Stimulated activated CD4-positive, alpha-beta T cell treated with anti-CD3 and anti-CD28 coated beads, Interleukin-4, amount 100 ng/mL, for 24 hours (primary cell): Measurements from ENCODE around the gene LRRC7.
"Not testable (repeated sequence)": the region's sequence is repeated elsewhere in the genome, so short reads cannot be mapped to it uniquely, and the experiment has no call there.

Experiments used
- DNase-seq: peaks from one replicate; pipeline ENCODE4 v3.0.0-alpha.2; 2020

LRRC7 gene

GRCh38 chr1:69987881-69988280, 420.2 kb downstream of the LRRC7 start:
- no peak for DNase-seq

GRCh38 chr1:69991644-69992043, 423.9 kb downstream of the LRRC7 start:
- DNase-seq = no peak

- DNase-seq = no peak
Observed at GRCh38 chr1:69992594-69992993, 424.9 kb downstream of the LRRC7 start.

GRCh38 chr1:69993810-69994209, 426.1 kb downstream of the LRRC7 start:
- DNase-seq = no peak

- DNase-seq = no peak
Observed at GRCh38 chr1:69994241-69994640, 426.5 kb downstream of the LRRC7 start.

- no peak for DNase-seq
Observed at GRCh38 chr1:69998847-69999246, 431.1 kb downstream of the LRRC7 start.

- no peak for DNase-seq
Observed at GRCh38 chr1:70003211-70003908, 435.6 kb downstream of the LRRC7 start.

GRCh38 chr1:70005386-70006034, 437.8 kb downstream of the LRRC7 start:
- no peak for DNase-seq

GRCh38 chr1:70008660-70009059, 440.9 kb downstream of the LRRC7 start:
- DNase-seq = no peak

- no peak for DNase-seq
Observed at GRCh38 chr1:70017770-70018169, 450.0 kb downstream of the LRRC7 start.

GRCh38 chr1:70024272-70024671, 456.6 kb downstream of the LRRC7 start:
- no peak for DNase-seq

- DNase-seq = no peak
Observed at GRCh38 chr1:70025052-70025451, 457.3 kb downstream of the LRRC7 start.

- no peak for DNase-seq
Observed at GRCh38 chr1:70025846-70026245, 458.1 kb downstream of the LRRC7 start.

- no peak for DNase-seq
Observed at GRCh38 chr1:70033266-70033873, 465.6 kb downstream of the LRRC7 start.

- DNase-seq = no peak
Observed at GRCh38 chr1:70033936-70034335, 466.2 kb downstream of the LRRC7 start.

- DNase-seq = no peak
Observed at GRCh38 chr1:70034403-70034802, 466.7 kb downstream of the LRRC7 start.

GRCh38 chr1:70038025-70038424, 470.3 kb downstream of the LRRC7 start:
- no peak for DNase-seq

GRCh38 chr1:70039485-70039884, 471.8 kb downstream of the LRRC7 start:
- no peak for DNase-seq

- DNase-seq = no peak
Observed at GRCh38 chr1:70041317-70042045, 473.8 kb downstream of the LRRC7 start.

GRCh38 chr1:70042090-70042731, 474.5 kb downstream of the LRRC7 start:
- DNase-seq = no peak

GRCh38 chr1:70043804-70044203, 476.1 kb downstream of the LRRC7 start:
- DNase-seq = no peak

- DNase-seq = no peak
Observed at GRCh38 chr1:70044832-70045231, 477.1 kb downstream of the LRRC7 start.

GRCh38 chr1:70045581-70045980, 477.9 kb downstream of the LRRC7 start:
- not testable (repeated sequence) for DNase-seq
